ENCODE data around the gene SLC6A3. TPM values are rescaled to one million over a fixed set of nuclear protein-coding genes. Genes with fewer than 3 reads are reported as not detected.
"Not testable (repeated sequence)": the region's sequence is repeated elsewhere in the genome, so short reads cannot be mapped to it uniquely, and the experiment has no call there.

SLC6A3 gene
- total RNA-seq, 1 experiment from 2014 or later: 0.74 TPM

DNA sequence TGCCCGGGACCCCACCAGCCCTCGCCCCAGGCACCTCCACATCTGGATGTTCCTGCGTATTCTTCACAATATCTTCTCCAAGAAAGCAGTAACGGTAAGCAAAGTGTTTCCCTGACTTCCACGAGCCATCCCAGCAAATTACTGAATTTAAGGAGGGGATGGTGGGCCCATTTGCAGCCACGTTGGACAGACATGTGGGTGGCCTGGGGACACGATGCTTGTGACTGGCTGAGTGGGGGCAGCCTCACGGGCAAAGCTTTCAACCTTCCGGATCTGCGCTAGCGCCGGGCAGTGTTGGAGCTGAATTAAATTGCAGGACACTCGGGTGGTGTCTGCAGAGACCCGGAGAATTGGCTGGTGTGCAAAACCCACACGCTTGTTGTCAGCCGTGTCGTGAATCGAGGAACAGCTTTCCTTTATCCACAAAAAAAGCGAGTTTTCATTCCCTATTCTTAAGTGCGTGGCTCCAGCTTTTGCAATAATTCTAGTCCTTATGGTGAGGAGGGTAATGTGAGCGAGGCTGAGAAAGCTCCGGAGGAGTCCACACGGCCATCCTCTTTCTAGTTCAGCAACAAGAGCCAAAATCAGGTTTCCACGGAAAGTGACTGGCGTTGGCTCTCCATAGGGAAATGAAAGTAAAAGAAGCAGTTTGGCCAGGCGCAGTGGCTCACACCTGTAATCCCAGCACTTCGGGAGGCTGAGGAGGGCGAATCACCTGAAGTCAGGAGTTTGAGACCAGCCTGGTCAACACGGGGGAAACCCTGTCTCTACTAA lies 82.8 kb downstream of the SLC6A3 start:
- Mint-ChIP-seq H3K4me3 (no peak overlapping the region), H3K27me3 (ENCODE audit: low read depth) (peaks cover 2% of the 10 kb centered on the region; the same call in 1 of the 2 replicates), H3K36me3 (no peaks in the 10 kb centered on the region), H3K9me3 (no peaks in the 10 kb centered on the region), H3K27ac (no peak overlapping the region), H3K4me1 (peaks cover 15% of the 10 kb centered on the region; the same call in 1 of the 2 replicates)
- ATAC-seq (no peak), DNase-seq (ENCODE audit: low spot score) (no peak)
- no peak for TF ChIP-seq MXD4 (CRISPR knock-in tag; IDR thresholded peaks at IDR 0.05; ENCODE audit: borderline replicate concordance)
- TF ChIP-seq, protein P1, sequence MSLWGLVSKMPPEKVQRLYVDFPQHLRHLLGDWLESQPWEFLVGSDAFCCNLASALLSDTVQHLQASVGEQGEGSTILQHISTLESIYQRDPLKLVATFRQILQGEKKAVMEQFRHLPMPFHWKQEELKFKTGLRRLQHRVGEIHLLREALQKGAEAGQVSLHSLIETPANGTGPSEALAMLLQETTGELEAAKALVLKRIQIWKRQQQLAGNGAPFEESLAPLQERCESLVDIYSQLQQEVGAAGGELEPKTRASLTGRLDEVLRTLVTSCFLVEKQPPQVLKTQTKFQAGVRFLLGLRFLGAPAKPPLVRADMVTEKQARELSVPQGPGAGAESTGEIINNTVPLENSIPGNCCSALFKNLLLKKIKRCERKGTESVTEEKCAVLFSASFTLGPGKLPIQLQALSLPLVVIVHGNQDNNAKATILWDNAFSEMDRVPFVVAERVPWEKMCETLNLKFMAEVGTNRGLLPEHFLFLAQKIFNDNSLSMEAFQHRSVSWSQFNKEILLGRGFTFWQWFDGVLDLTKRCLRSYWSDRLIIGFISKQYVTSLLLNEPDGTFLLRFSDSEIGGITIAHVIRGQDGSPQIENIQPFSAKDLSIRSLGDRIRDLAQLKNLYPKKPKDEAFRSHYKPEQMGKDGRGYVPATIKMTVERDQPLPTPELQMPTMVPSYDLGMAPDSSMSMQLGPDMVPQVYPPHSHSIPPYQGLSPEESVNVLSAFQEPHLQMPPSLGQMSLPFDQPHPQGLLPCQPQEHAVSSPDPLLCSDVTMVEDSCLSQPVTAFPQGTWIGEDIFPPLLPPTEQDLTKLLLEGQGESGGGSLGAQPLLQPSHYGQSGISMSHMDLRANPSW (CRISPR knock-in tag; conservative IDR thresholded peaks at IDR 0.05; ENCODE audit: low read depth): no peak
- TF ChIP-seq, protein P2, sequence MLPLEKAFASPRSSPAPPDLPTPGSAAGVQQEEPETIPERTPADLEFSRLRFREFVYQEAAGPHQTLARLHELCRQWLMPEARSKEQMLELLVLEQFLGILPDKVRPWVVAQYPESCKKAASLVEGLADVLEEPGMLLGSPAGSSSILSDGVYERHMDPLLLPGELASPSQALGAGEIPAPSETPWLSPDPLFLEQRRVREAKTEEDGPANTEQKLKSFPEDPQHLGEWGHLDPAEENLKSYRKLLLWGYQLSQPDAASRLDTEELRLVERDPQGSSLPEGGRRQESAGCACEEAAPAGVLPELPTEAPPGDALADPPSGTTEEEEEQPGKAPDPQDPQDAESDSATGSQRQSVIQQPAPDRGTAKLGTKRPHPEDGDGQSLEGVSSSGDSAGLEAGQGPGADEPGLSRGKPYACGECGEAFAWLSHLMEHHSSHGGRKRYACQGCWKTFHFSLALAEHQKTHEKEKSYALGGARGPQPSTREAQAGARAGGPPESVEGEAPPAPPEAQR (CRISPR knock-in tag; IDR thresholded peaks at IDR 0.05): no peak
- TF ChIP-seq TP53 (CRISPR knock-in tag; IDR thresholded peaks at IDR 0.05): no peak
- POLR2A ChIA-PET: no interaction called here
- CTCF ChIA-PET: interaction anchor here (0.8 to 4.6 kb wide), 2 partner anchors 18 to 118 kb away, joined by 3 to 22 read pairs; no protein-coding TSS in a partner anchor

DNA sequence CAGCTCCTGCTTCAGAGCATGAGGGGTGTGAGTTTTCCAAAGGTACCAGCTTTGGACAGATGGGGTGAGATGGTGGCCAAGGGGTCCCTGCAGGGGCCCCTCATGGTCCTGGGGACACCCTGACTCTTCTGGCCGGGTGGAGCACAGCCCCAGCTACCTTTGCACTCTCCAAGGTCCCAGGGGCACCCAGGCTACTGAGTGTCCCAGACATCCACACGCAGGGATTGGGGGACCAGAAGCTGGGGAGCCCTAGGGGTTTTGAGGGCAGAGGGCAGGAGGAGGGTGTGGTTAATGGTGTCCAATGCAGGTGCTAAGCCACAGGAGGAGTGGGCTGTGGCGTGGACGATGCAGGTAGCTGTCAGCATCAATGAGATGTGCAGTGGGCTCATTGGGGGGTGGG lies 84.4 kb downstream of the SLC6A3 start:
- ChIA-PET CTCF (interaction anchor here (4.6 kb wide), 1 partner anchor 19 kb away, joined by 22 read pairs; no protein-coding TSS in a partner anchor), POLR2A (no interaction called here)
- Mint-ChIP-seq H3K9me3 (no peaks in the 10 kb centered on the region), H3K4me1 (0 out of 2 replicates have a peak, but pooled peaks cover 6% of the 10 kb centered on the region), H3K4me3 (no peak overlapping the region), H3K27ac (no peak overlapping the region), H3K27me3 (ENCODE audit: low read depth) (peaks cover 2% of the 10 kb centered on the region; the same call in 1 of the 2 replicates), H3K36me3 (no peaks in the 10 kb centered on the region)
- no peak for ATAC-seq
- DNase-seq (ENCODE audit: low spot score): no peak
- TF ChIP-seq, protein P3, sequence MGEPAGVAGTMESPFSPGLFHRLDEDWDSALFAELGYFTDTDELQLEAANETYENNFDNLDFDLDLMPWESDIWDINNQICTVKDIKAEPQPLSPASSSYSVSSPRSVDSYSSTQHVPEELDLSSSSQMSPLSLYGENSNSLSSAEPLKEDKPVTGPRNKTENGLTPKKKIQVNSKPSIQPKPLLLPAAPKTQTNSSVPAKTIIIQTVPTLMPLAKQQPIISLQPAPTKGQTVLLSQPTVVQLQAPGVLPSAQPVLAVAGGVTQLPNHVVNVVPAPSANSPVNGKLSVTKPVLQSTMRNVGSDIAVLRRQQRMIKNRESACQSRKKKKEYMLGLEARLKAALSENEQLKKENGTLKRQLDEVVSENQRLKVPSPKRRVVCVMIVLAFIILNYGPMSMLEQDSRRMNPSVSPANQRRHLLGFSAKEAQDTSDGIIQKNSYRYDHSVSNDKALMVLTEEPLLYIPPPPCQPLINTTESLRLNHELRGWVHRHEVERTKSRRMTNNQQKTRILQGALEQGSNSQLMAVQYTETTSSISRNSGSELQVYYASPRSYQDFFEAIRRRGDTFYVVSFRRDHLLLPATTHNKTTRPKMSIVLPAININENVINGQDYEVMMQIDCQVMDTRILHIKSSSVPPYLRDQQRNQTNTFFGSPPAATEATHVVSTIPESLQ (CRISPR knock-in tag; IDR thresholded peaks at IDR 0.05): no peak
- TF ChIP-seq, protein P4, sequence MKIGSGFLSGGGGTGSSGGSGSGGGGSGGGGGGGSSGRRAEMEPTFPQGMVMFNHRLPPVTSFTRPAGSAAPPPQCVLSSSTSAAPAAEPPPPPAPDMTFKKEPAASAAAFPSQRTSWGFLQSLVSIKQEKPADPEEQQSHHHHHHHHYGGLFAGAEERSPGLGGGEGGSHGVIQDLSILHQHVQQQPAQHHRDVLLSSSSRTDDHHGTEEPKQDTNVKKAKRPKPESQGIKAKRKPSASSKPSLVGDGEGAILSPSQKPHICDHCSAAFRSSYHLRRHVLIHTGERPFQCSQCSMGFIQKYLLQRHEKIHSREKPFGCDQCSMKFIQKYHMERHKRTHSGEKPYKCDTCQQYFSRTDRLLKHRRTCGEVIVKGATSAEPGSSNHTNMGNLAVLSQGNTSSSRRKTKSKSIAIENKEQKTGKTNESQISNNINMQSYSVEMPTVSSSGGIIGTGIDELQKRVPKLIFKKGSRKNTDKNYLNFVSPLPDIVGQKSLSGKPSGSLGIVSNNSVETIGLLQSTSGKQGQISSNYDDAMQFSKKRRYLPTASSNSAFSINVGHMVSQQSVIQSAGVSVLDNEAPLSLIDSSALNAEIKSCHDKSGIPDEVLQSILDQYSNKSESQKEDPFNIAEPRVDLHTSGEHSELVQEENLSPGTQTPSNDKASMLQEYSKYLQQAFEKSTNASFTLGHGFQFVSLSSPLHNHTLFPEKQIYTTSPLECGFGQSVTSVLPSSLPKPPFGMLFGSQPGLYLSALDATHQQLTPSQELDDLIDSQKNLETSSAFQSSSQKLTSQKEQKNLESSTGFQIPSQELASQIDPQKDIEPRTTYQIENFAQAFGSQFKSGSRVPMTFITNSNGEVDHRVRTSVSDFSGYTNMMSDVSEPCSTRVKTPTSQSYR (CRISPR knock-in tag; IDR thresholded peaks at IDR 0.05): no peak
- TF ChIP-seq NR3C1 (CRISPR knock-in tag; conservative IDR thresholded peaks at IDR 0.05; ENCODE audit: low read depth): no peak

DNA sequence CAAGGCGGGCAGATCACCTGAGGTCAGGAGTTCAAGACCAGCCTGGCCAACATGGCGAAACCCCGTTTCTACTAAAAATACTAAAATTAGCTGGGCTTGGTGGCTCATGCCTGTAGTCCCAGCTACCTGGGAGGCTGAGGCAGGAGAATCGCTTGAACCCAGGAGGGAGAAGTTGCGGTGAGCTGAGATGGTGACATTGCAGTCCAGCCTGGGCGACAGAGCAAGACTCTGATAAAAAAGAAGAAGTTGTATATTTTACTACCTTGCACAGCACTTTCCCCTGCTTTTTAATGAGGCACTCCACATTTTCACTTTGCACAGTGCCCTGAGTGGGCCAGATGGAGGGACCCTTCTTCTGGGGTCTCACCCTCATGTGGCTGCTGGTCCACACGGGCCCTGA lies 84.9 kb downstream of the SLC6A3 start:
- DNase-seq (ENCODE audit: low spot score); ATAC-seq; POLR2A ChIA-PET; H3K36me3 Mint-ChIP-seq; H3K4me1 Mint-ChIP-seq; H3K27me3 Mint-ChIP-seq (ENCODE audit: low read depth); H3K4me3 Mint-ChIP-seq; H3K9me3 Mint-ChIP-seq; CTCF ChIA-PET; H3K27ac Mint-ChIP-seq: not testable (repeated sequence)

DNA sequence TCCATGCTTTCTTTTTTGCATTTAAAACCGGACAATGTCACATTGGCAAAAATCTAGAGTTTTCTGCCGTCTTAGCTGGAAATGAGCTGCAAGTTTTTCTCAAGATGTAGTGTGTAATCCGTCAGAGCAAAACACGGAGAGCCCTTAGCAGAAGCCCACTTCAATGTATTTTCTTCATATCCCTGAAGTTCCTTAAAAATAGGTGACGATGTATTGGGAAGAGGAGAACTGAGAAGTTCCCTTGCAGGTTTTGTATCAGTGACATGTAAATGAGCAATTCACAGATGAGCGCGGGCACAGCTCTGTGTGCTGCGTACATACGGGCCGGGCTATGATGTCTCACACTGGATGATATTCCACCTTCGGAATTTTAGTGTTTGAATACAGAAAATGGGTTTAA lies 85.5 kb downstream of the SLC6A3 start:
- CTCF ChIA-PET: no interaction called here
- H3K27me3 Mint-ChIP-seq (ENCODE audit: low read depth): peaks cover 2% of the 10 kb centered on the region; the same call in 1 of the 2 replicates

More for the DNA sequence above, 85.5 kb downstream of the SLC6A3 start:
- Mint-ChIP-seq H3K36me3 (no peaks in the 10 kb centered on the region), H3K4me3 (no peak overlapping the region), H3K4me1 (peaks cover 9% of the 10 kb centered on the region), H3K27ac (no peak overlapping the region), H3K9me3 (no peaks in the 10 kb centered on the region)
- POLR2A ChIA-PET: no interaction called here
- DNase-seq (ENCODE audit: low spot score) (no peak), ATAC-seq (no peak)
- no peak for TF ChIP-seq PRRX2 (CRISPR knock-in tag; IDR thresholded peaks at IDR 0.05)
